ENCODE results near the gene PYGB.

- TF ChIP-seq POLR2A (IDR thresholded peaks at IDR 0.05) = no peak
- TF ChIP-seq CTCF (IDR thresholded peaks at IDR 0.05) = no peak
These were observed 8.2 kb upstream of the PYGB start for GRCh38 chr20:25239387-25240370.
